Measurements from ENCODE around the gene RPL7A.

DNA sequence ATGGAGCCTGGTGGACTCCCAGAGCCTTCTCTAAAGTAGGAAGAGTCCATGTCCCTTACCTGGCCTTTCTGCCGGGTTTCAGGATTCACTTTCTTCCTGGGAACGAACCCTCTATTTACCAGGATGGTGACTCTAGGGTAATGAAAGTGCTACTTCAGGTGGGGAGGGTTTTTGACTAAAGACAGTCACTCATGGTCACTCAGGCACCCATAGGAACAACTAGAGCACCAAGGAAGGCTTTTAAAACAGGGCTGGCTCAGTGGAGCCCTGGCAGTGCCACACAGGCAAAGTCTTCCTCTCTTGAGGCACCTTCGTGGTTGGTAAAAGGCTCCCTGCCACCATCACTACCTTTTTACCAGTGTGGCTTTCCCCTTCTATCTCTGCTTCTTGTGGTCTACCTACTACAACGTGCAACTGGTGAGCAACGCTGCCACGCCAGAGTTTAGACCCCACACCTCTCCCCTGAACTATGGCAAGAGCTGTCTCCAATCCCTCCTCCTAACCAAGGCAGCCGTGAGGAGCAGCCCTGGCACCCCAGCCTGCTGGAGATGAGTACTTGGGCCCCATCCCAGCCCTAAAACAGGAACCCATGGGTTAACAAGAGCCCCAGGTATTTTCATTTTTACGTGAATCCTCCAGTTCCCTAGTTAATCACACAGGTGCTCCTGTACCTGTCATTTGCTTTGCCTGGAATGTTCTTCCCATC lies 4.8 kb downstream of the RPL7A start:
- TF ChIP-seq POLR2AphosphoS5 (IDR thresholded peaks at IDR 0.05): no peak
- TF ChIP-seq, protein P1, sequence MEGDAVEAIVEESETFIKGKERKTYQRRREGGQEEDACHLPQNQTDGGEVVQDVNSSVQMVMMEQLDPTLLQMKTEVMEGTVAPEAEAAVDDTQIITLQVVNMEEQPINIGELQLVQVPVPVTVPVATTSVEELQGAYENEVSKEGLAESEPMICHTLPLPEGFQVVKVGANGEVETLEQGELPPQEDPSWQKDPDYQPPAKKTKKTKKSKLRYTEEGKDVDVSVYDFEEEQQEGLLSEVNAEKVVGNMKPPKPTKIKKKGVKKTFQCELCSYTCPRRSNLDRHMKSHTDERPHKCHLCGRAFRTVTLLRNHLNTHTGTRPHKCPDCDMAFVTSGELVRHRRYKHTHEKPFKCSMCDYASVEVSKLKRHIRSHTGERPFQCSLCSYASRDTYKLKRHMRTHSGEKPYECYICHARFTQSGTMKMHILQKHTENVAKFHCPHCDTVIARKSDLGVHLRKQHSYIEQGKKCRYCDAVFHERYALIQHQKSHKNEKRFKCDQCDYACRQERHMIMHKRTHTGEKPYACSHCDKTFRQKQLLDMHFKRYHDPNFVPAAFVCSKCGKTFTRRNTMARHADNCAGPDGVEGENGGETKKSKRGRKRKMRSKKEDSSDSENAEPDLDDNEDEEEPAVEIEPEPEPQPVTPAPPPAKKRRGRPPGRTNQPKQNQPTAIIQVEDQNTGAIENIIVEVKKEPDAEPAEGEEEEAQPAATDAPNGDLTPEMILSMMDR (IDR thresholded peaks at IDR 0.05): no peak

Measured in transverse colon (tissue), 4 donors.